ENCODE results near the gene ZNF688.

Gene ZNF688

GRCh38 chr16:30534368-30535105, 37.0 kb downstream of the ZNF688 start, which contains the start of gene ZNF747:
Gene ZNF747, minus strand, starts transcription at chr16:30534858. Its CDS starts 179 bp downstream, at chr16:30534679.
- H3K9me3 ChIP-seq (ENCODE audit: control insufficient read depth in 5 of 5, low read length in 5 of 5): no peaks in the 10 kb centered on the region
- H3K4me1 ChIP-seq (ENCODE audit: control insufficient read depth in 5 of 5, insufficient read depth in 5 of 5, low read length in 5 of 5): peaks cover 2 to 30% (median 26%) of the 10 kb centered on the region in 5 donors
- peak within 1 kb of the TSS; percentile 79 to 90 (median 88) for H3K4me3 ChIP-seq (ENCODE audit: low read depth in 1 of 5, low read length in 5 of 5)
- peaks cover 0 to 24% (median 17%) of the 10 kb centered on the region in 5 donors for H3K36me3 ChIP-seq (ENCODE audit: control insufficient read depth in 5 of 5, insufficient read depth in 5 of 5, low read length in 5 of 5)
- peak within 1 kb of the TSS; percentile 96 for H3K27ac ChIP-seq (ENCODE audit: low read depth, low read length)
- peak within 1 kb of the TSS; percentile 73 to 94 (median 91) for H3K9ac ChIP-seq (ENCODE audit: low read length in 5 of 5)
- H3K27me3 ChIP-seq (ENCODE audit: control insufficient read depth in 5 of 5, insufficient read depth in 4 of 5, low read length in 5 of 5): no peaks in the 10 kb centered on the region

DNA sequence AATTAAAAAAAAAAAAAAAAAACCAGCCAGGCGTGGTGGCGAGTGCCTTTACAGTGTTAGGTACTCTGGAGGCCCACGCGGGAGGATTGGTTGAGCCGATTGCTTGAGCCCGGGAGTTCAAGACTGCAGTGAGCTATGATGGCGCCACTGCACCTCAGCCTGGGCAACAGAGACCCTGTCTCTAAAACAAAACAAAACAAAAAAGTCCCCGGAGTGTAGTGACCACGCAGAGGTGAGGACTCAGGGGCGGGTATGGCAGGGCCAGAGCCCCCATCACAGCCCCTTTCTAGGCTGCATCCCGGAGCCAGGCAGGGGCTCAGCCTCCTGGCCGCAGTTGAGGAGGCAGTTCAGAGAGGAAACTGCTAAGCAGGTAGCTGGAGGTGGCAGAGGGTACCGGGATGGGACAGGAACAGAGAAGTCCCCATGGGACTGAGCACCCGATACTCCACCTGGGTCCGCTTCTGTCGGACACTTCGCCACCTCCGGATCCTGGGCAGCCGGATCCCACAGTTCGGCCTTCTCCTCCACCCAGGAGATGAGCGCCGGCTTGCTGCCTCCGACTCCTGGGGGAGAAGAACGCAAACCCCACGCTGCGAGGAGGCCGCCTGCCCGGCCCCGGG, 37.7 kb downstream of the ZNF688 start:
- H3K4me1 ChIP-seq (ENCODE audit: control insufficient read depth in 5 of 5, insufficient read depth in 5 of 5, low read length in 5 of 5): peaks cover 5 to 37% (median 31%) of the 10 kb centered on the region in 5 donors
- peaks cover 0 to 24% (median 17%) of the 10 kb centered on the region in 5 donors for H3K36me3 ChIP-seq (ENCODE audit: control insufficient read depth in 5 of 5, insufficient read depth in 5 of 5, low read length in 5 of 5)
- peak overlapping the region in 4 of 5 donors; percentile 90 to 94 (median 92) for H3K9ac ChIP-seq (ENCODE audit: low read length in 5 of 5)
- no peaks in the 10 kb centered on the region for H3K27me3 ChIP-seq (ENCODE audit: control insufficient read depth in 5 of 5, insufficient read depth in 4 of 5, low read length in 5 of 5)
- no peaks in the 10 kb centered on the region for H3K9me3 ChIP-seq (ENCODE audit: control insufficient read depth in 5 of 5, low read length in 5 of 5)
- H3K27ac ChIP-seq (ENCODE audit: low read depth, low read length): peak overlapping the region; percentile 96
- H3K4me3 ChIP-seq (ENCODE audit: low read depth in 1 of 5, low read length in 5 of 5): peak overlapping the region; percentile 26 to 90 (median 82)

DNA sequence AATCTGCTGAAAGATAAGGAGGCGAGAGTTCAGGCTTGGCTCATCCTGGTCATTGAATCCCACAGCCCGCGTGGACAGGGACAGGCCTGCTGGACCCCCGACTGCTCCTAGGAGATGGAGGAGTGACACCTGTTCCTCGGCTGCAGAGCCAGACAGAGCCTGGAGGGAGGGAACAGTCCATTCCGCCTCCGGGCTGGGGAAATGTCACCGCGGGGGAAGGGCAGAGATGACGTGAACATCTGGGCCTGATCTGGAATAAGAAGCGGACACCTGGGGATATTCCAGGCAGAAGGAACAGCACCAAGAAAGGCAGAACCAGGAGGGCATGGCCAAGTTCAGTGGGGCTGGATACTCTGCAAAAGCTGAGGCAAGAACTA, 38.4 kb downstream of the ZNF688 start:
- Histone ChIP-seq H3K4me3 (ENCODE audit: low read depth in 1 of 5, low read length in 5 of 5) (peak overlapping the region in 1 of 5 donors; percentile 2), H3K27me3 (ENCODE audit: control insufficient read depth in 5 of 5, insufficient read depth in 4 of 5, low read length in 5 of 5) (no peaks in the 10 kb centered on the region), H3K9me3 (ENCODE audit: control insufficient read depth in 5 of 5, low read length in 5 of 5) (no peaks in the 10 kb centered on the region), H3K4me1 (ENCODE audit: control insufficient read depth in 5 of 5, insufficient read depth in 5 of 5, low read length in 5 of 5) (peaks cover 5 to 42% (median 32%) of the 10 kb centered on the region in 5 donors), H3K9ac (ENCODE audit: low read length in 5 of 5) (no peak overlapping the region), H3K36me3 (ENCODE audit: control insufficient read depth in 5 of 5, insufficient read depth in 5 of 5, low read length in 5 of 5) (peaks cover 0 to 24% (median 17%) of the 10 kb centered on the region in 5 donors), H3K27ac (ENCODE audit: low read depth, low read length) (no peak overlapping the region)

DNA sequence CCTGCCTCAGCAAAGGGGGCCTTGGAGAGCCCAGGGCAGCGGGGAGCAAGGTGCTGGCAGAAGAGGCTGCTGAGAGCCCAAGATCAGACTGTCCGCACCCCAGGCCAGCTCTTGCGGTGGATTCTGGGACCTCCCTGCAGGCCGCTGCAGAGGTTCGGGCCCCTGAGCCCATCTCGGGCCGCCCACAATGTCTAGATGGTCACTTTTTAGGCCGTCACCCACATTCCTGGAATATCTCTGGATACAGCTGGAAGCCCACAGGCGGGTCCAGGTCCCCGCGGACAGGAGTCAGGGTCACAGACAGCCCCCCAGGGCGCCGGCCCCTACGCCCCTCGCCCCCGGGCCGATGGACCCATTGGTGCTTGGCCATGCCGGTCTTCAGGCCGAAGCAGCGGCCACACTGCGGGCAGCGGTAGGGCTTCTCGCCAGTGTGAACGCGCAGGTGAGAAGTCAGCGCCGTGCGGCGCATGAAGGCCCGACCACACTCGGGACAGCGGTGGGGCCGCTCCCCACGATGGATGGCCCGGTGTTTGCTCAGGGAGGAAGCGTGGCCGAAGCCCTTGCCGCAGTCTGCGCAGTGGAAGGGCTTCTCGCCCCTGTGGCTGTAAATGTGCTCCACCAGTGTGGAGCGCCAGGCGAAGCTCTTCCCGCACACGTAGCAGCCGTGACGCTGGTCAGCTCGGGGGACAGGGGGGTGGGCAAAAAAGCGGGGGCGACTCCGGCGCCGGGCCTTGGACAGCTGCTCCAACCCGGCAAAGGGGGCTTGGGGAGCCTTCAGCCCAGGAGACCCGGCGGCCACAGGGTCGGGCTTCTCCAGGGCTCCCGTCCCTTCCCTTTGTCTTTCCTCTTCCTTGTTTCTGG, 39.0 kb downstream of the ZNF688 start:
- H3K27ac ChIP-seq (ENCODE audit: low read depth, low read length): no peak overlapping the region

GRCh38 chr16:30530163-30531037, 41.1 kb downstream of the ZNF688 start:
- Histone ChIP-seq H3K27ac (ENCODE audit: low read depth, low read length) (peak overlapping the region; percentile 24), H3K9me3 (ENCODE audit: control insufficient read depth in 5 of 5, low read length in 5 of 5) (no peaks in the 10 kb centered on the region), H3K27me3 (ENCODE audit: control insufficient read depth in 5 of 5, insufficient read depth in 4 of 5, low read length in 5 of 5) (no peaks in the 10 kb centered on the region), H3K36me3 (ENCODE audit: control insufficient read depth in 5 of 5, insufficient read depth in 5 of 5, low read length in 5 of 5) (peaks cover 0 to 24% (median 17%) of the 10 kb centered on the region in 5 donors), H3K4me3 (ENCODE audit: low read depth in 1 of 5, low read length in 5 of 5) (no peak overlapping the region), H3K9ac (ENCODE audit: low read length in 5 of 5) (no peak overlapping the region), H3K4me1 (ENCODE audit: control insufficient read depth in 5 of 5, insufficient read depth in 5 of 5, low read length in 5 of 5) (peaks cover 7 to 51% (median 40%) of the 10 kb centered on the region in 5 donors)

More for the DNA sequence above, 39.0 kb downstream of the ZNF688 start:
- H3K9ac ChIP-seq (ENCODE audit: low read length in 5 of 5): no peak overlapping the region
- H3K4me1 ChIP-seq (ENCODE audit: control insufficient read depth in 5 of 5, insufficient read depth in 5 of 5, low read length in 5 of 5): peaks cover 8 to 48% (median 37%) of the 10 kb centered on the region in 5 donors
- H3K9me3 ChIP-seq (ENCODE audit: control insufficient read depth in 5 of 5, low read length in 5 of 5): no peaks in the 10 kb centered on the region
- no peaks in the 10 kb centered on the region for H3K27me3 ChIP-seq (ENCODE audit: control insufficient read depth in 5 of 5, insufficient read depth in 4 of 5, low read length in 5 of 5)
- no peak overlapping the region for H3K4me3 ChIP-seq (ENCODE audit: low read depth in 1 of 5, low read length in 5 of 5)
- H3K36me3 ChIP-seq (ENCODE audit: control insufficient read depth in 5 of 5, insufficient read depth in 5 of 5, low read length in 5 of 5): peaks cover 0 to 24% (median 17%) of the 10 kb centered on the region in 5 donors

DNA sequence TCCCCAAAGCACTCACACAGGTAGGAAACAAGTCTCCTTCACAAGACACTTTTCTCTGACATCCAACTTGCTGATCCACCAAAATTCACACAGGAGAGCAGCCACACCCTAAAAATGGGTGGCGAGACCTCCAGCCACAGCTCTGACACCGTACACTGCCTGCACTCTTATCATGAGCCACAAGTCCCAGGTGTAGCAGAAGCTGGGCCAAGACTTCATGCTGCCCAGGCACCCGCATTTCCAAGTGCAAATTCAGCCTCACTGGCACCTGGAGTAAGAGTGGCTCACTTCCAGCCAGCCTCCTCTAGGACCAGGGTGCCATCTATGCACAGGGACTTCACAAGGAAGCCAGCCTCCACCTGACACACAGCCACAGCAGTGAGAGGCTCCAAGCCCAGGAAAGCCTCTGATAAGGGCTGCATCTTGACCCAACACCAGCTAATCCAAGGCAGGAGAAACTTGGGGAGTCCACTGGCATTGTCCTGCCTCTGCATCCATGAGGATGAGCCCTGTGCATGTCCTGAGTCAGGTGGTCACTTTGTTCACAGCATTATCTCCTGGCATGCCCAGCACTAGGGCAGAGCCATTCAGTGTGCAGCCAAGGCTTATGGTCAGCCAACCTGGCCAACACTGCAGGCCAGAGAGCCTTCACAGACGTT, 42.6 kb downstream of the ZNF688 start:
- Histone ChIP-seq H3K9ac (ENCODE audit: low read length in 5 of 5) (peak overlapping the region in 1 of 5 donors; percentile 43), H3K27me3 (ENCODE audit: control insufficient read depth in 5 of 5, insufficient read depth in 4 of 5, low read length in 5 of 5) (no peaks in the 10 kb centered on the region), H3K36me3 (ENCODE audit: control insufficient read depth in 5 of 5, insufficient read depth in 5 of 5, low read length in 5 of 5) (peaks cover 0 to 32% (median 24%) of the 10 kb centered on the region in 5 donors), H3K27ac (ENCODE audit: low read depth, low read length) (no peak overlapping the region), H3K9me3 (ENCODE audit: control insufficient read depth in 5 of 5, low read length in 5 of 5) (no peaks in the 10 kb centered on the region), H3K4me3 (ENCODE audit: low read depth in 1 of 5, low read length in 5 of 5) (no peak overlapping the region), H3K4me1 (ENCODE audit: control insufficient read depth in 5 of 5, insufficient read depth in 5 of 5, low read length in 5 of 5) (peaks cover 7 to 50% (median 41%) of the 10 kb centered on the region in 5 donors)

- peaks cover 0 to 28% (median 21%) of the 10 kb centered on the region in 5 donors for H3K36me3 ChIP-seq (ENCODE audit: control insufficient read depth in 5 of 5, insufficient read depth in 5 of 5, low read length in 5 of 5)
- H3K27me3 ChIP-seq (ENCODE audit: control insufficient read depth in 5 of 5, insufficient read depth in 4 of 5, low read length in 5 of 5): no peaks in the 10 kb centered on the region
- peak overlapping the region; percentile 5 to 89 (median 73) for H3K4me3 ChIP-seq (ENCODE audit: low read depth in 1 of 5, low read length in 5 of 5)
- H3K9me3 ChIP-seq (ENCODE audit: control insufficient read depth in 5 of 5, low read length in 5 of 5): no peaks in the 10 kb centered on the region
- H3K27ac ChIP-seq (ENCODE audit: low read depth, low read length): peak overlapping the region; percentile 94
- peaks cover 7 to 40% (median 31%) of the 10 kb centered on the region in 5 donors for H3K4me1 ChIP-seq (ENCODE audit: control insufficient read depth in 5 of 5, insufficient read depth in 5 of 5, low read length in 5 of 5)
- peak overlapping the region in 3 of 5 donors; percentile 49 to 77 (median 52) for H3K9ac ChIP-seq (ENCODE audit: low read length in 5 of 5)
These were observed 43.8 kb downstream of the ZNF688 start for GRCh38 chr16:30527635-30528178.

DNA sequence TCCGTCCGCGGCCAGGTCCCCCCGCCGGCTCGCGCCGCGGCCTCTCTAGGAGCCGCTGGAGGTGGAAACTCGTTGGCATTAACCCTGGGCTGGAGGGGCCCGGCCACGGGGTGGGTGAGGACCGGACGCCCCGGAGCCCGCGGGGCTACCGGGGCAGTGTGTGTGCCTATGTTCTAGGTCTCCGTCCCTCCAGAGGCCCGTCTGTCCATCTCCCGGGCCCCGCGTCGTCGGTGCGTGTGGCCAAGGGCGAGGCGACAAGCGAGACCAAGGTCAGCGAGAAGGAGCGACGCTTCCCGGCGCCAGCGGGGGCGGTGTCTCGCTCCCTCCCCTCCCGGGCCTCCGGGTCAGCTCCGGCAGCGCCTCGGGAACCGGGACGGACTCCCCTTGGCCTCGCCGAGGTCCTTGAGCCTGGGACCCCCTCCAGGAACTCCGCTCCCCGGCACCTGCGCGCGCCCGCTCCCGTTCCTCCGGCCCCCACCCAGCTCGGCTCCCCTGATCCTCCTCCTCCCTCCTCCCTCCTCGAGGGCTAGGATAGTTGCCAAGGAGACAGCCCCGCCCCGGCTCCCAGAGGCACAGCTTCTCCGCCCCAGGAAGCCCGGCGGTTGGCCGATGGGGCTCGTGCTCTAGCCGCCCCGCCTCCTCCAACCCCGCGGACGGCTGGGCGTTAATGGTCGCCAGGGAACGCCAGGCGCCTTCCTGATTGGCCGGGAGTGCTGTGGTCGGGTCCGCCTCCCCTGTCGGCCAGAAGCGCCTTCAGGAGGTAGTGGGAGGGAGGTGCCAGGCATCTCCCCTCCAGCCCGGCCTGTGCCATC, 44.5 kb downstream of the ZNF688 start:
- H3K36me3 ChIP-seq (ENCODE audit: control insufficient read depth in 5 of 5, insufficient read depth in 5 of 5, low read length in 5 of 5): peaks cover 0 to 22% (median 16%) of the 10 kb centered on the region in 5 donors
- peak overlapping the region; percentile 94 for H3K27ac ChIP-seq (ENCODE audit: low read depth, low read length)
- peak overlapping the region in 4 of 5 donors; percentile 69 to 92 (median 88) for H3K9ac ChIP-seq (ENCODE audit: low read length in 5 of 5)
- H3K4me3 ChIP-seq (ENCODE audit: low read depth in 1 of 5, low read length in 5 of 5): peak overlapping the region; percentile 73 to 89 (median 75)
- peaks cover 7 to 40% (median 31%) of the 10 kb centered on the region in 5 donors for H3K4me1 ChIP-seq (ENCODE audit: control insufficient read depth in 5 of 5, insufficient read depth in 5 of 5, low read length in 5 of 5)
- no peaks in the 10 kb centered on the region for H3K27me3 ChIP-seq (ENCODE audit: control insufficient read depth in 5 of 5, insufficient read depth in 4 of 5, low read length in 5 of 5)
- no peaks in the 10 kb centered on the region for H3K9me3 ChIP-seq (ENCODE audit: control insufficient read depth in 5 of 5, low read length in 5 of 5)

Measured in subcutaneous abdominal adipose tissue (tissue), 5 donors.